GM19395 (cell line): ENCODE data around the gene KCNJ11.

Source experiments
- ATAC-seq: cut with Tn5 transposase; IDR thresholded peaks from one replicate; pipeline ENCODE4 v1.9.1; 2021; ENCODE audit warnings: mild to moderate bottlenecking, moderate library complexity; ENCODE audit not compliant: unreplicated experiment

KCNJ11 gene

DNA sequence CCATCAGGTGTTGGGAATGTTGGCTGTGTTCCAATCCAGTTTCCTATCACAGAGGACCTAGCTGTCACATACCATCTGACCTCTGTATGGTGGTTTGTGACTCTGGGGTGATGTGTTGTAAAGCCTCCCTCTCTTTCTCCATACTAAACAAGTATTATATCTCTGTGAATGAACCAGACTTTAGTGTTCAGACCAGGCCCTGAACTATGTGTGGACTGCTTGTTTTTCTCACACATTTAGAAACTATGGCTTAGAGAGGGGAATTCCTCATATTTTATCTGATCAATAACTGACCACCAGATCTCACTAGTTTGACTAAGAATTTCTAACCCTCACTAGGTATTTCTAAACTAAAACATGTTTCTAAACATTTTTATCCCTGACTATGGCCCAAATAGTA lies 19.4 kb downstream of the KCNJ11 start:
- ATAC-seq = no peak

DNA sequence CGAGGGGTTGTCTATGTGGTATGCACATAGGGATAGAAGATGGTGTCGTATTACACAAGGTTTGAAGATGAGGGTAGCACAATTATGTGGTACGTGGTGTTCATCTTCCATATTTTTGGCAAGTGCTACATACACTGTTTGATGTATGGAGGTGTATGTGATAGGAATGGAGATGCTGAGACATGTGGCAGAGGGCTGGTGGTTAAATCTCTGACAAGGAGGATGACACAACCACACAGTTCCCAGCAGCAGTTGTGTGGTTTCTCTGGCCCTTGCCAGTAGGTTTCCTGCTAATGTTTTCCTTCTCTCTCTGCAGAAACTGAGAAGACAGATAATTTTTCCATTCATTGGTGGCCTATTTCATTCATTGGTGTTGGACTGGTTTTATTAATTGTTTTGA lies 19.9 kb downstream of the KCNJ11 start:
- ATAC-seq = no peak

DNA sequence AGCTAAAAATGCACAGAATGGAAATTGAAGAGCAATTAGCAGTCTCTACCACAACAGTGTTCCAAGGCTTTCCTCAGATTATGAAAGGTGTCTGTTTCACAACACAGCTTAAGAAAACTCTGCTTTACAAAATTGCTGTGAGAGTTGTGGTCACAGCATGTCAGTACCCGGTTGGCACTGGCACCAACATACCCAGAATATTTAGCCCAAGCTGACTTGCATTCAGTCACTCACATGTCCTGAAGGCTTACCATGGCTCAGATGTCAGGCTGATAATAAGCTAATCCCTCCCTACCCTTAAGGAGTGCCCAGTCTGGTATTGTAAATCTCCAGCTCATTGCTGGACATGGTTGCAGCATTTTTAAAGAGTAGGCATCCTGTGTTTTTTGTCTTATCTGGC lies 22.0 kb downstream of the KCNJ11 start:
- ATAC-seq = no peak

DNA sequence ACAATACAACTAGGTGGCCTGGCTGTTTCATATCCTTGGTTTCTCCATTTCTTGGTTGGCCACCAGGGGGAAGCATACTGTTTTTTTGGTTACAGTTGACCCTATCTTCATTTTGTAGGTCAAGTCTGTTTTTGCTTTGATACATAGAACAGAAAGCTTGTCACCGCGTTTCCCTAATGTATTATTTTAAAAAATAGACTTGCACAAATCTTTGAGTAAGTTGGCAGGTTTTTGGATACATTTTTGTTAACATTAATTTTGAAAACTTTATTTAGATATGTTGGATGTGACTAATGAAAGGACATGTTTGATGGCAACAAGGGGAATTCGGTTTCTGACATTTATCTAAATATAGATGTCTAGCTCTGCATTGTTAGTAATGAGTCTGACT lies 33.9 kb downstream of the KCNJ11 start:
- ATAC-seq = peak; percentile 35

DNA sequence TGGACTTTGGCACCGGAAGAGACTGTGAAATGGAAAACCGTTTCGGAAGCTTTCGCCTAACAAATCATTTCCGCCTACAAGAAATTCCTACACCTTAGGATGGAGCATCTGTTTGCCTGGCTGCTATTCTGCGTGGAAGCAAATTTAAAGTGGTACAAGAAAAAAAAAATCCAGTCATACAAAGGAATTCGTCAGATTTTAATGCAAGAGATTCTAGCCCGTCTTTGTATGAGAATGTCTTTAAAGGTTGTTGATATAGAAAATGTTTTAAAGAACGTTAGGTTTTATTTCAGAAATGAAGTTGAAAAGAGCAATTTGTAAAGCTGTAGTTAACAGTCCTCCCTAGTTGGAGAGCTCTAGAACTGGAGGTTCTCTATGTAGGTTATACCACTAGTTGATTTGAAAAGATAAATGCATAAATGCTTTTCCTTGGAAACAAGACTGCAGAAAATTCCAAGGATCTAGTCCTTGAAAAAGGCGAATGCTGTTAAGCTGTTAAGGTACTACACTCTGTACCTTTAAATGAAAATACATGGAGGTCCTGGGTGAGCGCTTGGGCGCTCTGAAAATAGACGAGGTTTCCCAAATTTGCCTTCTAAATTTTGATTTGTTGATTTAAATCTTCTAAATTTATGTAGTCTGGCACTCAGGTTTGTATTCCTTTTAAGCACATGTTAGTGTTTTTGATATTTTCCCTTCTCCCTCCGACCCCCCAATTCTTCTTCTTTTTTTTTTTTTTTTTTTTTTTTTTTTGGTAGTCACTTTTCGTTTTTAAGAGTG lies 34.4 kb downstream of the KCNJ11 start:
- ATAC-seq = no peak

DNA sequence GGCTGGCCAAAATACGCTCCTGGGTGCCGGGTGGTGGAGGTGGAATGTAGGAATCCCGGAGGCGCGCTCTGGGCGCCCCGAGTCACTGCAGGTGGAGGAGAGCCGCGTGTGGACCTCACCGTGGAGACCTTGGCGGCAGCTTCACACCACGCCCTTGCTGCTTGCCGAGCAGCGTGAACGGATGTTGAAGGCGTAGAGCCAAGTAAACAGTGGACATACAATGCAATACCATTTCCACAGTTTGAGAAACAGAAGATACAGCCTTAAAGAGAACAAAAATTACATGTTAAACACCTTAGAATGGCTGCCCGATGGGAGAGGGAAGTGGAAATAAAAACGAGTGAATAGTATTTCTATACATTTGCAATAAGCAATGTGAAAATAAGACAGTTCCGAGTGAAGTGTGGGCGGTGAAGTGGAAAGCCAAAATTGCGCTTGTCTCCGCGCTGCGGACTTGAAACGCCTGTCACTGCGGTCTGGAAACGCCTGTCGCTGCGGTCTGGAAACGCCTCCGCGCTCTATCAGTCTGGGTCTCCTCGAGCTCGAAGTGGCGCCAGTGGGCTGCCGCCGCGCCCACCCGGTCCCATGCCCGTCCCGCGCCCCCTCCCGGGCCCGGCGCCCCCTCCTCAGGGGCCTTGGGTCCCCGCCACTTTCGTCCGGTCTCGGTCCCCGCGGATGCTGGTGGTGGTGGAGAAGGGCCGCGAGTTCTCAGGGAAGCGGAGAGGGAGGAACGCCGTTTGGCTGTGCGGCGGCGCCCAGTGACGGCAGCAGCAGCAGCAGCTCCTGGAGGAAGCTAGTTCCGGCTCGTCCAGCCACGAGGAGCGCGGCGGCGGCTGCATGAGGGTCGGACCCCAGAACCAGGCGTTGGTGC lies 35.3 kb downstream of the KCNJ11 start:
- peak; percentile 48 for ATAC-seq

DNA sequence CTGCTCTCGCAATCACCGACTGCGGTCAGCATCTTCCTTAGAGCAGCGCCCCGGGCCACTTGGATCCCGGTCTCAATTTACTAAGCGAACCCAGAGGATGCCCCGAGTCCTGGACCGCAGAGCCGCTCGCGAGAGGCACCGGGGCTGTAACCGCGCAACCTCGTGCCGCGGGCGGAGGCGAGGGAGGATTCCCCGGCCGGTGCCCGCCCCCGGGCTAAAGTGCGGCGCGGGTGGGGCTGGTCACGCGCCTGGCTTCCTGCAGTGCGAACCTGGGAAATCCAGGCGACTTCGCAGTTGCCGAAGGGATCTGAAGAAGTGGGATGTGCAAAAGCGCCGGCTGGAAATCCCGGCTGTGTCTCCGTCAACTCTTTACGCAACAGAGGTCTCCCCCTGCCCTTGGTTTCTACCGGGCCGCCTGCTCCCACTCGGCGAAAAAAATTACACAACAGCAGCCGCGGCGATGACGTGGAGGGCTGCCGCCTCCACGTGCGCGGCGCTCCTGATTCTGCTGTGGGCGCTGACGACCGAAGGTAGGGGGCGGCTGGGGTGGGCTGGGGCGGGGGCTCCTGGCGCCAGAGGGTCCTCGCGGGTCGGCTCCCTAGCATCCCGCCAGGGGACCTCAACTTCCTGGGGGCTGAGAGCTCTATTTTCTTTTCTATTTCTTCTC lies 36.8 kb downstream of the KCNJ11 start, which contains the start of gene NCR3LG1:
TSS of gene NCR3LG1 (plus strand) at position 291 of the 667 bp plus-strand sequence. CDS start at position 461, 170 bp downstream.
- peak; percentile 37 for ATAC-seq

DNA sequence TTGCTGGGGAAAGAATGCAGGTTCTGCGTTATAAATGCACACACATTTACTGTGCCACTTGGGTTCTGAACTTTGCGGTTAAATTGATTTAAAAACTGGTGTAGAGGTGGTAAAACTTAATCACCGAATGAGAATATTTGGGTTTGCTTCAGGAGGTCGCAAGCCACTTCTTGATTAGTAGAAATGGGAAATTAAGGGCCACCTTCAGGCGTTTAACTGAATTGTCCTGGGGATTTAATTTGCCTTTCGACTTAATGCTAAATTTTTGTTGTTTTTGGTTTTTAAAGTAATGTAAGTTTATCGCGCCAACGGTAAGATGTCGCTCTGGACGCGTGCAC lies 37.3 kb downstream of the KCNJ11 start:
- no peak for ATAC-seq

DNA sequence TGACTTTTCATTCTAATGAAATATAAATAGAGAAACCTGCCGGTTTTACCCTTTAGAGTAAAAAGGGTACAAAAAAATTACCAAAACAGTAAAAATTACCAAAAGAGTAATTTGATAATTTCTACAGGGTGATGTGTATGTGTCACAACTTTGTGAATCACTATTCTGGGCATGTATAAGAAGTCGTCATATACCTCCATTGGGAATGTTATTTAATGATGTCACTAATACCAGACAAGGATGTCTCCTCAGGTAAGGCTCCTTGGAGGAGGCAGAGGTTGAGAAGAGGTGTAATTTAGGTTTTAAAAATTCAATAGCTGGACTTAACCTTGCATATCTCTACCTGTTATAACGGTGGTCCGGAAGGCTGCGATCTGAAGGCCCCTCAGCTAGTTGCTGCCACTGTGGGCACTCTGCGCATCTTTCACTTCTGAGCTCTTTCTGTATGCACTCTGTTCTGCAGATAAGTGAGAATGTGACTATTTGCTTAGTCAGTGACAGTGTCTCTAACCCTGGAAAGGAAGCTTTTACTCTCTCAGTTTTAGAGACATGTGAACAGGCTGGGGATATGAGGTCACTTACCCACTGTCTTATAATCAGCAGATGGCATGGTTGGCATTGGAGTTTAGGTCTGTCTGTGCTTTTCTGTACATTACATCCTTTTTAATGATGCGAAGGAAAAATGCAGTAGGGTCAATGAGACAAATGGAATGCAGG lies 37.8 kb downstream of the KCNJ11 start:
- ATAC-seq = no peak

DNA sequence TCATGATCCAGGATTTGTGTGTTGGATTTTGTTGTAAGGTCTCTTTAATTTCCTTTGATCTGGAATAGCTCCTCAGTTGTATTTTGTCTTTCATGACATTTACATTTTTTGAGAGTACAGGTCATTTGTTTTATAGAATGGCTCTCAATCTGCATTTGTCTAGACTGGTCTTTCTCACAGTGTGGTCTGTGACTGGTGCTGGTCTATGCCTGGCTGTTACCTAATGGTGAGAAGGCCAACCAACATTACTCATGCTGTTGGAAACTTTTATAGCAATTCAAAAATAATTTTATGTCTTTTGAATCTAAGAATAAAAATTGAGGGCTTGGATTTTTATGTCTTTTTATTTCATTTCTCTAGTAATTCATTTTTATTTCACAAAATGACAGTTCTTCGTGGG lies 40.8 kb downstream of the KCNJ11 start:
- ATAC-seq = no peak

DNA sequence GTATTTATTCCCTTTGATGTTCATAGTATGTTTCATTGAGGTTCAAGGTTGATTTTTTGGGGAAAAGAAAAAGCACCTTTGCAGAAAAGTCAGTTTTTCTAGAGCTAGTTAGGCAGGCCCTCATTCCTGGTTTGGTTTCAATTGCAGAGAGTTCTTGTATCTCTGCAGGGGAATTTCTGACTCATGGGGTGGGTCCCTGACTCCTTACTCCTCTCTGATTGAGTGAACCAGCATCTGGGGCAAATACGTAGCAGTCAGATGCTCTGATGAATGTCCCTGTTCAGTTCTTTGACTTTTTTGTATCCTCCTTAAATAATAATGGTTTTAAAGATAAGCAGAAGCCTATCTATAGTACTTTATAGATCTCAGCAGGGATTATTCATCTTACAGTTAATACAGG lies 44.6 kb downstream of the KCNJ11 start:
- ATAC-seq = no peak

DNA sequence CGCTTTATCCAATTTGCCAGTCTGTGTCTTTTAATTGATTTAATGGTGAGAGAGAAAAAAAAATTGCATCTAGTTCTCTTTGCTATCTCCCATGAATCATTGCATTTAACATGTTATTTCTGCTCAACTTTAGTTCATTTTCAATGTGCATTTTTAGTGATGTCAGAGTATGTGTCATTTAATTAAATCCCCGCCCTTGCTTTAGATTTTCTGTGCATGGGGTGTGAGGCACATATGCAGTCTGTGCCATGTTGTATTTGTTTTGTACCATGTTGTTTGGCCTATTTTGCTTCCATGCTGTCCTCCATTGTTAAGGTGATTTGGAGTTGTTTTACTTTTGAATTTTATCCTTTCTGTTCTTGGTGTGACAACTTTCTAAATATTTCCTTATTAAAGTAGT lies 45.2 kb downstream of the KCNJ11 start:
- no peak for ATAC-seq
